B cell (primary cell): ENCODE measurements around the gene DLGAP4. TPM values are rescaled to one million over a fixed set of nuclear protein-coding genes. Genes with fewer than 3 reads are reported as not detected.
A peak's percentile ranks its signal among the peaks of the same experiment; 100 is the strongest.

ENCODE experiments used
- ATAC-seq: fragments of 200-7000 bp; cut with Tn5 transposase; one replicate; pipeline ENCODE4 v1.10.0; 2021; ENCODE audit warnings: low read depth, mild to moderate bottlenecking, moderate number of reproducible peaks, moderate library complexity
- CTCF ChIA-PET: fragments of 350-600 bp; sonication (Branson Sonifier 250); formaldehyde crosslinking; loops from one replicate; lab custom pipeline; 2021; ENCODE audit warnings: antibody characterized with exemption, inconsistent platforms; lab: Charles Lee
- POLR2A ChIA-PET: fragments of 350-600 bp; sonication (Branson Sonifier 250); formaldehyde crosslinking; loops from one replicate; lab custom pipeline; 2021; ENCODE audit warnings: antibody characterized with exemption; lab: Charles Lee
- DNase-seq: peaks from one replicate; pipeline ENCODE4 v3.0.0; 2013
- H2AFZ ChIP-seq: 2 replicates; pipeline ENCODE4 v1.6.1; 2012; ENCODE audit warnings: mild to moderate bottlenecking, low read depth, low read length; ENCODE audit not compliant: insufficient read depth, poor library complexity, severe bottlenecking
- H3K27ac ChIP-seq, 2 donors: 1 replicate in 1 of 2; 2 replicates in 1 of 2; pipeline ENCODE4 v1.5.1; 2012 to 2013; ENCODE audit warnings: low read length in 2 of 2, mild to moderate bottlenecking in 2 of 2, moderate library complexity in 1 of 2
- H3K27me3 ChIP-seq, 4 experiments: fragments of 200-600 bp in 1 of 4; sonication (generic) in 1 of 4; replicated peaks in 1 of 4; 1 replicate in 2 of 4; 2 replicates in 2 of 4; pipeline versions ENCODE4 v1.6.1 to v1.7.0; 2013 to 2016; ENCODE audit warnings: low read length in 3 of 4, mild to moderate bottlenecking in 2 of 4, mixed read lengths in 1 of 4, moderate library complexity in 1 of 4; ENCODE audit not compliant: insufficient read depth in 4 of 4, control insufficient read depth in 3 of 4; ENCODE audit errors: control extremely low read depth in 1 of 4
- H3K36me3 ChIP-seq, 2 experiments: replicated peaks in 1 of 2; 1 replicate in 1 of 2; 2 replicates in 1 of 2; pipeline versions ENCODE4 v1.6.1 to v1.7.1; 2013; ENCODE audit warnings: low read length in 1 of 2; ENCODE audit not compliant: insufficient read depth in 2 of 2, control insufficient read depth in 1 of 2; ENCODE audit errors: control extremely low read depth in 1 of 2, extremely low read depth in 1 of 2
- H3K4me1 ChIP-seq, 2 donors: fragments of 200-600 bp in 1 of 2; sonication (generic) in 1 of 2; 1 replicate in 1 of 2; 2 replicates in 1 of 2; pipeline versions ENCODE4 v1.5.1 to v1.6.1; 2013 to 2017; ENCODE audit warnings: low read length in 2 of 2; ENCODE audit not compliant: control insufficient read depth in 2 of 2, insufficient read depth in 2 of 2
- H3K4me2 ChIP-seq: replicated peaks from 2 replicates; pipeline ENCODE3; 2012; ENCODE audit warnings: mild to moderate bottlenecking, low read depth, low read length; ENCODE audit not compliant: poor library complexity, severe bottlenecking
- H3K4me3 ChIP-seq, 5 experiments: fragments of 200-600 bp in 1 of 5; sonication (generic) in 1 of 5; 1 replicate in 3 of 5; 2 replicates in 2 of 5; pipeline versions ENCODE4 v1.5.1 to v1.7.0; 2011 to 2016; ENCODE audit warnings: low read length in 4 of 5, mild to moderate bottlenecking in 4 of 5, low read depth in 2 of 5, control low read depth in 1 of 5, moderate library complexity in 1 of 5; ENCODE audit not compliant: insufficient read depth in 1 of 5; ENCODE audit errors: control extremely low read depth in 1 of 5, extremely low read depth in 1 of 5
- H3K79me2 ChIP-seq: fragments of 200-600 bp; sonication (generic); one replicate; pipeline ENCODE4 v1.6.0; 2016; ENCODE audit warnings: low read length; ENCODE audit not compliant: control insufficient read depth, insufficient read depth
- H3K9ac ChIP-seq: fragments of 200-600 bp; sonication (generic); 2 replicates; pipeline ENCODE4 v1.6.1; 2017; ENCODE audit warnings: mild to moderate bottlenecking, low read length, moderate library complexity
- H3K9me3 ChIP-seq, 3 donors: one replicate each; pipeline versions ENCODE4 v1.6.1 to v1.7.1; 2013; ENCODE audit warnings: low read length in 2 of 3; ENCODE audit not compliant: control insufficient read depth in 2 of 3, insufficient read depth in 1 of 3; ENCODE audit errors: control extremely low read depth in 1 of 3
- H4K20me1 ChIP-seq: 2 replicates; pipeline ENCODE4 v1.6.0; 2012; ENCODE audit warnings: mild to moderate bottlenecking, low read length; ENCODE audit not compliant: insufficient read depth, control insufficient read depth, poor library complexity, severe bottlenecking
- H3K27ac Mint-ChIP-seq: one replicate; pipeline ENCODE4 v1.8.0; 2021; ENCODE audit warnings: mixed read lengths
- H3K27me3 Mint-ChIP-seq: one replicate; pipeline ENCODE4 v1.8.0; 2021; ENCODE audit warnings: mixed read lengths
- H3K4me1 Mint-ChIP-seq: one replicate; pipeline ENCODE4 v1.8.0; 2021; ENCODE audit warnings: mixed read lengths
- H3K4me3 Mint-ChIP-seq: one replicate; pipeline ENCODE4 v1.8.0; 2021; ENCODE audit warnings: mixed read lengths
- H3K9me3 Mint-ChIP-seq: one replicate; pipeline ENCODE4 v1.8.0; 2022; ENCODE audit warnings: mixed read lengths; ENCODE audit not compliant: insufficient read depth
- EZH2 ChIP-seq: IDR thresholded peaks from 2 replicates; pipeline ENCODE4 v1.6.1; 2012; ENCODE audit warnings: borderline replicate concordance, low read depth, mild to moderate bottlenecking, moderate library complexity, low read length; ENCODE audit not compliant: insufficient read depth, poor library complexity, severe bottlenecking
- WGBS: methylation state at CpG from one replicate; pipeline ENCODE4 v1.1.5; 2013; ENCODE audit warnings: missing lambda C conversion rate; ENCODE audit not compliant: insufficient coverage; 5-methylcytosine and 5-hydroxymethylcytosine counted together
- intact Hi-C: fragments of 100-400 bp; cut with micrococcal nuclease; formaldehyde crosslinking; loops from one replicate; pipeline ENCODE4 v1.10.0; 2022
- polyA plus RNA-seq: library from polyadenylated mRNA; depleted of rRNA; stranded (reverse); fragments of >200 nt; gene quantifications from 2 replicates; pipeline ENCODE4 v1.2.3, GENCODE V29; 2012
- total RNA-seq, 2 donors: library from RNA; stranded (reverse); fragments of 120-200 nt in 1 of 2; gene quantifications; 1 replicate in 1 of 2; 2 replicates in 1 of 2; pipeline versions ENCODE4 v1.2.3 to v1.2.4, GENCODE V29; 2013 to 2022
- TF ChIP-seq, protein P1 (sequence below): fragments of 200-600 bp; IDR thresholded peaks from one replicate; pipeline ENCODE4 v1.8.0; 2022; ENCODE audit warnings: antibody characterized with exemption, mild to moderate bottlenecking

DLGAP4 gene
- total and polyA plus RNA-seq, 2 donors (not counting 1 experiment from before 2014, with no cell fraction given) = 68.8 to 87.8 TPM

DNA sequence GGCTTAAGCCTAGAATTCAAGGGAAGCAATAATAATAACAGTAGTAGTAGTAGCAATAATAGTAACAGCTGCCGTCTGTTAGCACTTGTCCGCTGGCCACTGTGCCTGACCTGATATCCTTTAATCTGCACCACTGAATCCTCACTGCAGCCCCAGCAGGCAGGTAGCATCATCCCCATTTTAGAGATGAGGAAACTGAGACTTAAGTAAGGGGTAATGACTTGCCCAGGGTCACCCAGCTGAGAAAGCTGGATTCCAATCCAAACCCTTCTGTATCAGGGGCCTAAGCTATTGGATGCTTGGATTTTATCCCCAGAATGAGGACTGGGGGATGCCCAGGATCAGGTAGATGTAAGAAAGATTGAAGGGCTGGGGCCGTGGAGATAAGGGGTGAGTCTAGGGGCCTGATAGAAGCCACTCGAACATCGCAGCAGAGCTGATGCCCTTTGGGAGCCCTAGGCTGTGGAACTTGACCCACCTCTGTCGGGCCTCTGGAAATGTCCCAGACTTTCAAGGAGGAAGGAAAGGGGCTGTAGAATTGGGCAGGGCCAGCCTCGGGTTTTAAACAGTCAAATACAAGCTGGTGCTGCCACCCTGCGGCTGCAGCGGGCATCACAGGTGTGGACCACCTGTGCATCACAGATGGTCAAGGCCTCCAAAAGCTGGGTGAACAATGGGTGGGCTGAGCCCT is 133.0 kb downstream of the DLGAP4 start:
- ATAC-seq (peak; percentile 32), DNase-seq (peak; percentile 68)
- 14% methylated on average over 7 of the region's 9 CpGs for WGBS
- Histone ChIP-seq H3K9ac (no peak overlapping the region), H3K79me2 (no peaks in the 10 kb centered on the region), H3K27ac (no peak overlapping the region), H3K9me3 (peaks cover 0 to 9% (median 0%) of the 10 kb centered on the region in 3 donors), H4K20me1 (no peaks in the 10 kb centered on the region), H3K36me3 (no peaks in the 10 kb centered on the region), H3K27me3 (peaks cover 0 to 12% (median 0%) of the 10 kb centered on the region in 4 experiments), H3K4me1 (peaks cover 0 to 11% of the 10 kb centered on the region in 2 donors), H3K4me2 (no peak overlapping the region), H2AFZ (no peak overlapping the region), H3K4me3 (no peak overlapping the region)
- CTCF ChIA-PET = interaction anchor here (0.6 to 3.1 kb wide), 29 partner anchors 9 to 449 kb away, joined by 3 to 28 read pairs (median 4); no protein-coding TSS in a partner anchor
- H3K4me1 Mint-ChIP-seq = peaks cover 9% of the 10 kb centered on the region
- POLR2A ChIA-PET = interaction anchor here (1.1 kb wide), 1 partner anchor 135 kb away, joined by 3 read pairs; no protein-coding TSS in a partner anchor
- no peak overlapping the region for H3K27ac Mint-ChIP-seq
- H3K4me3 Mint-ChIP-seq = no peak overlapping the region
- TF ChIP-seq, protein P1, sequence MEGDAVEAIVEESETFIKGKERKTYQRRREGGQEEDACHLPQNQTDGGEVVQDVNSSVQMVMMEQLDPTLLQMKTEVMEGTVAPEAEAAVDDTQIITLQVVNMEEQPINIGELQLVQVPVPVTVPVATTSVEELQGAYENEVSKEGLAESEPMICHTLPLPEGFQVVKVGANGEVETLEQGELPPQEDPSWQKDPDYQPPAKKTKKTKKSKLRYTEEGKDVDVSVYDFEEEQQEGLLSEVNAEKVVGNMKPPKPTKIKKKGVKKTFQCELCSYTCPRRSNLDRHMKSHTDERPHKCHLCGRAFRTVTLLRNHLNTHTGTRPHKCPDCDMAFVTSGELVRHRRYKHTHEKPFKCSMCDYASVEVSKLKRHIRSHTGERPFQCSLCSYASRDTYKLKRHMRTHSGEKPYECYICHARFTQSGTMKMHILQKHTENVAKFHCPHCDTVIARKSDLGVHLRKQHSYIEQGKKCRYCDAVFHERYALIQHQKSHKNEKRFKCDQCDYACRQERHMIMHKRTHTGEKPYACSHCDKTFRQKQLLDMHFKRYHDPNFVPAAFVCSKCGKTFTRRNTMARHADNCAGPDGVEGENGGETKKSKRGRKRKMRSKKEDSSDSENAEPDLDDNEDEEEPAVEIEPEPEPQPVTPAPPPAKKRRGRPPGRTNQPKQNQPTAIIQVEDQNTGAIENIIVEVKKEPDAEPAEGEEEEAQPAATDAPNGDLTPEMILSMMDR = peak; percentile 84
- TF ChIP-seq EZH2 = no peak
- intact Hi-C loops = loop anchor here (2.0 kb wide), 1 partner anchor 22 kb away; no protein-coding TSS in a partner anchor
- no peaks in the 10 kb centered on the region for H3K9me3 Mint-ChIP-seq
- peaks cover 4% of the 10 kb centered on the region for H3K27me3 Mint-ChIP-seq

DNA sequence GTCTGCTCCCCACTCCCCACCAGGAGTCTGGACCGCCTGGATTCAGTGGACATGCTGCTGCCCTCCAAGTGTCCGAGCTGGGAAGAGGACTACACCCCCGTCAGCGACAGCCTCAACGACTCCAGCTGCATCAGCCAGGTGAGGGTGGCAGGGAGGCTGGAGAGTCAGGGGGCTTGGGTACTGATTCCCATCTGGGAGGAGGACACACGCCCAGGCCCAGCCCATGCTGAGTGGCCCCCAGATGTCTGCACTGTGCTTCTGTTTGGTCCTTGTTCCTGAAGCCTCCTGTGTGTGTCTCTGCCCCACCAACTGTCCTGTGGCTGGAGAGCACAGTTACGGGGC is 133.6 kb downstream of the DLGAP4 start:
- TF ChIP-seq, protein P1 = peak; percentile 32
- no peak for TF ChIP-seq EZH2
- ChIA-PET CTCF (interaction anchor here (0.8 to 3.1 kb wide), 24 partner anchors 8 to 449 kb away, joined by 3 to 28 read pairs (median 5); no protein-coding TSS in a partner anchor), POLR2A (interaction anchor here (1.1 kb wide), 1 partner anchor 135 kb away, joined by 3 read pairs; no protein-coding TSS in a partner anchor)
- Histone ChIP-seq H3K79me2 (no peaks in the 10 kb centered on the region), H3K4me2 (no peak overlapping the region), H2AFZ (no peak overlapping the region), H3K4me3 (no peak overlapping the region), H3K9me3 (peaks cover 0 to 9% (median 0%) of the 10 kb centered on the region in 3 donors), H3K27ac (no peak overlapping the region), H3K27me3 (peaks cover 0 to 12% (median 0%) of the 10 kb centered on the region in 4 experiments), H3K36me3 (no peaks in the 10 kb centered on the region), H3K9ac (no peak overlapping the region), H4K20me1 (no peaks in the 10 kb centered on the region), H3K4me1 (peaks cover 0 to 8% of the 10 kb centered on the region in 2 donors)
- ATAC-seq = no peak
- no peak overlapping the region for H3K4me3 Mint-ChIP-seq
- WGBS = 35% methylated on average over 7 of the region's 7 CpGs
- no peaks in the 10 kb centered on the region for H3K9me3 Mint-ChIP-seq
- H3K27ac Mint-ChIP-seq = no peak overlapping the region
- intact Hi-C loops = loop anchor here (2.0 kb wide), 1 partner anchor 21 kb away; no protein-coding TSS in a partner anchor
- H3K4me1 Mint-ChIP-seq = peaks cover 4% of the 10 kb centered on the region
- no peak for DNase-seq
- H3K27me3 Mint-ChIP-seq = peaks cover 4% of the 10 kb centered on the region
